OCI-LY3 (cell line): Measurements from ENCODE around the gene ACYP2.

ENCODE experiments used
- EZH2phosphoT487 ChIP-seq: fragments of 200-600 bp; shearing (Covaris generic); IDR thresholded peaks from 2 replicates; pipeline ENCODE4 v1.6.1; 2018; ENCODE audit warnings: antibody characterized with exemption, mixed run types, low read depth
- TF ChIP-seq, protein P1 (sequence below): fragments of 200-600, 300-600 bp; sonication (generic); IDR thresholded peaks from 2 replicates; pipeline ENCODE4 v1.5.1; 2014; ENCODE audit warnings: antibody characterized with exemption, low read length, low read depth

DNA sequence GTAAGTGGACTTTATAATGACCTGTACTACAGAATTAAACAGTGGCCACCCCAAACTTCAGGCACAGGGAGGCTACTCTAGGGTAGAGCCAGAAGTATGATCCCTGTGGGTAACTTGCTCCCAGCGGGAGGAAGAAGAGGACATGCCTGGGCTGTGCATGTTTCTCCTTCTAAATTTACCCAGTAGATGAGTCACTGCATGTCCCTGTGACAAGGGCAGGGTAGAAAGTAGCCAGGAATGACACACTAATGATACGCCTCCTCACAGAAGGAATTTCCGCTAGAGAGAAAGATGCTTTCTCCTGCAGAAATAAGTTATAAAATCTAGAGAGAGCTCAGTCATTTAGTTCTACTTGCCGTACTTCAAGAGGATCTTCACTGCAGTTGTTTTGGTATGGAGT, 7.5 kb downstream of the ACYP2 start:
- TF ChIP-seq, protein P1, sequence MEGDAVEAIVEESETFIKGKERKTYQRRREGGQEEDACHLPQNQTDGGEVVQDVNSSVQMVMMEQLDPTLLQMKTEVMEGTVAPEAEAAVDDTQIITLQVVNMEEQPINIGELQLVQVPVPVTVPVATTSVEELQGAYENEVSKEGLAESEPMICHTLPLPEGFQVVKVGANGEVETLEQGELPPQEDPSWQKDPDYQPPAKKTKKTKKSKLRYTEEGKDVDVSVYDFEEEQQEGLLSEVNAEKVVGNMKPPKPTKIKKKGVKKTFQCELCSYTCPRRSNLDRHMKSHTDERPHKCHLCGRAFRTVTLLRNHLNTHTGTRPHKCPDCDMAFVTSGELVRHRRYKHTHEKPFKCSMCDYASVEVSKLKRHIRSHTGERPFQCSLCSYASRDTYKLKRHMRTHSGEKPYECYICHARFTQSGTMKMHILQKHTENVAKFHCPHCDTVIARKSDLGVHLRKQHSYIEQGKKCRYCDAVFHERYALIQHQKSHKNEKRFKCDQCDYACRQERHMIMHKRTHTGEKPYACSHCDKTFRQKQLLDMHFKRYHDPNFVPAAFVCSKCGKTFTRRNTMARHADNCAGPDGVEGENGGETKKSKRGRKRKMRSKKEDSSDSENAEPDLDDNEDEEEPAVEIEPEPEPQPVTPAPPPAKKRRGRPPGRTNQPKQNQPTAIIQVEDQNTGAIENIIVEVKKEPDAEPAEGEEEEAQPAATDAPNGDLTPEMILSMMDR, result no peak
- no peak for TF ChIP-seq EZH2phosphoT487
